ENCODE results near the gene GFAP.

GFAP gene

GRCh38 chr17:44894642-44895041 is 20.7 kb downstream of the GFAP start:
- no peak for DNase-seq

DNA sequence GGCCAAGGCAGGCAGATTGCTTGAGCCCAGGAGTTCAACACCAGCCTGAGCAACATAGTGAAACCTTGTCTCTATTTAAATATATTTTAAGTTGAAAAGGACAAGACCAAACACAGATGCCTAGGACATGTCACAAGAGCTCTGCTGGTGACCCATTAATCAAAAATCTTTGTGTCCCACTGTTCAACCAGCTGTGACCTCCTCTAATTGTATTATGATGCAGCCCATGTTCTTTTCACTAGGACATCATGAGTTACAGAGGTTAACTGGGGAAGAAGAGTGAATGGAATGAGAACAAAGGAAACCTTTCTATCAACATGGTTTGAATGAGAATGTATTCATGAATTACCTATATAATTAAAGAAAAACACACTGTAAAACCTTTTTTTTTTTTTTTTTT is 23.1 kb downstream of the GFAP start:
- DNase-seq: no peak

DNA sequence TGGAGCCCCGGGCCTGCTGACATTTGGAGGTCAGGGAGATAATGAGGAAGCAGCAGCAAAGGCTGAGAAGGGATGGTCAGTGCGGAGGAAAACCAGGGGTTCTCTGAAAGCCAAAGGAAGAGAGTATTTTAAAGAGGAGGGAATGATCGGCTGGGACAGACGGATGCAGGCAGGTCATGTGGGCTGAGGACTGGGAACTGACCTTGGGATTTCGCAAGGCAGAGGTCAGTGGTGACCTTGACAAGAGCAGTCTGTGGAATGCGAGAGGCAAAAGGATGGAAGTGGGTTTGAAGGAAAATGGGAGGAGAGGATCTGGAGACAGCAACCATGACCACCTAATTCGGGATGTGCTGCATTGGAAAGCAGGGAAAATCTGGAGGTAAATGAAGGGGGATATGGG is 26.3 kb downstream of the GFAP start:
- no peak for DNase-seq

DNA sequence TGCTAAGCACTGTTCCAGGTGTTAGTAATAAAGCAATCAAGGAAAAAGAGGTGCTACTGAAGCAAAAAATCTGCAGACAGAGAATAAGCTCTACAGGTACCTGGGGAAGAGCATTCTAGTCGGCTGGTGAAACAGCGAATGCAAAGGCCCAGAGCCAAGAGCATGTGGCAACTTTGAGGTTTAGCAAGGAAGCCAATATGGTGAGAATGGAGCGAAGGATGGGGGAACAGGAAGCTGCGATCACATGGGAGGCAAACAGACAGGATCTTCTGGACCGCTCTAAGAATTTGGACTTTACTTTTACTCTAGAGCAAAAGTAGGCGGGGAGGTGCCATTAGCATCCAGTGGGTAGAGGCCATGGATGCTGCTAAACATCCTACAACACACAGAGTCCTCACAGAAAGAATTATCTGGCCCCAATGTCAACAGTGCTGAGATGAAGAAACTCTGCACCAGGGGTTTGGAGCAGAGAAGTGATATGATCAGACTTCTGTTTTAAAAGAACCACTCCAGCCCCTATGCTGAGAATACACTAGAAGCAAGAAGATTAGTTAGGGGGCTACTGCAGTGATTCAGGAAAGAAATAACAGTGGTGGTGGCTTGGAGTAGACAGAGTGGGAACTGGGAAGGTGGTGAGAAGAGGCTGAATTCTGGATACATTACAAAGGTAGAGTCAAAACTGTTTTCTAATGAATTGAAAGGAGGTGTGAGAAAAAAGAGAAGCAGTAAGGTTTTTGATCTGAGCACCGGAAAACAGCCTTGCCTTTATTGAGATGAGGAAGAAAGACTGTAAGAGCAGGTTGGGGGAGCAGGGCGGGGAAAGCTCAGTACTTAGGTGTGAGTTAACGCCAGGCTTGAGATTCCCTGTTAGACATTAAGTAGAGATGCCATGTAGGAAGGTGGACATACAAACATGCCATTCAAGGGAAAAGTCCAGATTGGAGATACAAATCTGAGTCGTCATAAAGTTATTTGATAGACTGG is 27.0 kb downstream of the GFAP start:
- DNase-seq: peak; percentile 79

DNA sequence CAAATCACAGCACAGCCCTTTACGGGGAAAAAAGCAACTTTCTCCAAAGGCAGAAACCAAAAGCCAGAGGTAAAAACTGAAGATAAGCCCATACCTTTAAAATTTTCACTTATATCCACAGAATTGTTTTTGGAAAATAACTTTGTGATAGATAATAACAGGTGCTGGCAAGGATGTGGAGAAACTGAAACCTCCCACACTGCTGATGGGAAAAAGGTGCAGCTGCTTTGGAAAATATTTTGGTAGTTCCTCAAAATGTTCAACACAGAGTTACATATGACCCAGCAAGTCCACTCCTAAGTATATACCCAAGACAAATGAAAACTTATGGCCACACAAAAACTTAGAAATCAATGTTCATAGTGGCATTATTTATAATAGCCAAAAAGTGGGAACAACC is 28.3 kb downstream of the GFAP start:
- DNase-seq: peak; percentile 39

GRCh38 chr17:44884941-44885340 is 30.4 kb downstream of the GFAP start:
- DNase-seq: no peak

DNA sequence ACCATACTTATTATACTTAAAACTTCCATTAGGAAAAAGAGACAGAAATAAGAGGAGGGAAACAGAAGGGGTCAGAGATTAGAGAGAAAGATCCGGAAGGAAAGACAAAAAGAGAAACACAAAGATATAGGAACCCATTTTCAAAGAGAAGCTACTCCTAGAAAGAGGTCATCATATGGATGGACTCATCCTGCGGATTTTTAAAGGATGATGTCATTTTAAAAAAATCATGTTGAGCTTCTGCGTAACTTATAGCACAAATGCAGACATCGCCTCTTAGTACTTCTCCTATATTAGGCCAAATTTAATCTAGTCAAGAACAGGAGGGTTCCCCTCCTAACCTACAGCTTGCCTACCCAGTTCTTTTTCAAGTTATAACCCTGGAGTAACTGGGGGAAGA is 34.2 kb downstream of the GFAP start:
- no peak for DNase-seq

- no peak for DNase-seq
Observed at GRCh38 chr17:44880062-44880461, 35.2 kb downstream of the GFAP start.

DNA sequence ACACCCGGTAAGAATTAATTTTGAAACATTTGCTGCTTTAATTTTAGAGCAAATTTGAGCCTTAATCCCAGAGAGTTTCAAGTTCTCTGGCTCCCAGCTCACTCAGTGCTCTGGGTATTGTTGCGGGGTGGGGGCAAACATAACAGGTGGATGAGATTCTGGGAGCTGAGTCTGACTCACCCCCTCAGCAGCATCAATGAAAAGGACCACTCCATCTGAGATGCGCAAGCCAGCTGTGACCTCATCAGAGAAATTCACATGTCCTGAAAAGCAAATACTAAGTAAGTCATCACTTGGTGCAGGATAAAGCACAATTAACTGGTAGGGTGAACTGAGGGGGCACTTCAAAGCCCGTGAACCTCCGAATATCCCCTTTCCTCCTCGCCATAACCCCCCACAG is 35.9 kb downstream of the GFAP start:
- no peak for DNase-seq

DNA sequence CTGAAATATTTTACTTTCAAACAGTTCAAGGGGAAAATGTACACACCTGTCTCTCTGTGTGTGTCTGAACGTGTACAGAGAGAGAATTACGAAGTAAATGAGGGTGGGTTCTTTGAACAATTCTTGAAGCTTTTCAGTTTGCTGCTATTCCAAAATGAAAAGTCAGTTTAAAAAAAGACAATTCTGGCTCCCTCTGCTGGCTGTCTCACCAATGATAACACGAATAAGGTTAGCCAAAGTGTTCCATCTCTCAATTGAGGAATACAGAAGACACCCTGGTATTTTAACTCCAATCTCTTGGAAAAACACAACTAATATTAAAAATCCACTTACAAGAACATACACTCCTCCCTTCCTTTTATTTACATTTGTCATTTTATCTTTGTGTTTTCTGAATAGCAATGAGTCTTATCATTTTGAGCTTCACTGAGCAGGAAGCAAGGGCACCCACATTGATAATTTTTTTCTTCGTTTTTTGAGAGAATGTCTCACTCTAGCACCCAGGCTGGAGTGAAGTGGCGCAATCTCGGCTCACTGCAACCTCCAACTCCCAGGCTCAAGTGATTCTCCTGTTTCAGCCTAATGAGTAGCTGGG is 36.6 kb downstream of the GFAP start:
- peak; percentile 8 for DNase-seq

DNA sequence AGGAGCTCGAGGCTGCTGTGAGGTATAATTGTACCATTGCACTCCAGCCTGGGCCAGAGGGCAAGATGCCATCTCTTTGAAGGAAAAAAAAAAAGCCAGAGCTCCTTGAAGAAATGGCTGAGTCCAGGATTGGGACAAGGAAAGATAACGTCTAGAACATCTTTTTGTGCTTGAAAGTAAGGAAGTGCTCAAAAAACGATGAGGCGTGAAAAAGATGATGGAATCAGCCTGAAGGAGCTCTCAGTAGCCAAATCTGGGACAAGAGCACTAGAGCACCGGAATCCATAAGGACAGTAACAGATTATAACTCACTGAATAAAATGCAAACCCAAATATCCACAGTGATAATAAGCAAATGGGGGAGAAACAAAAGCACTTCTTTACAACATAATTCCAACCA is 38.2 kb downstream of the GFAP start:
- DNase-seq: no peak

GRCh38 chr17:44875761-44876160 is 39.5 kb downstream of the GFAP start:
- DNase-seq: no peak

GRCh38 chr17:44872131-44872768 is 43.0 kb downstream of the GFAP start:
- no peak for DNase-seq

- DNase-seq: no peak
Observed at GRCh38 chr17:44871556-44871955, 43.7 kb downstream of the GFAP start.

- DNase-seq: no peak
Observed at GRCh38 chr17:44867841-44868240, 47.5 kb downstream of the GFAP start.

GRCh38 chr17:44865931-44866330 is 49.4 kb downstream of the GFAP start:
- no peak for DNase-seq

DNA sequence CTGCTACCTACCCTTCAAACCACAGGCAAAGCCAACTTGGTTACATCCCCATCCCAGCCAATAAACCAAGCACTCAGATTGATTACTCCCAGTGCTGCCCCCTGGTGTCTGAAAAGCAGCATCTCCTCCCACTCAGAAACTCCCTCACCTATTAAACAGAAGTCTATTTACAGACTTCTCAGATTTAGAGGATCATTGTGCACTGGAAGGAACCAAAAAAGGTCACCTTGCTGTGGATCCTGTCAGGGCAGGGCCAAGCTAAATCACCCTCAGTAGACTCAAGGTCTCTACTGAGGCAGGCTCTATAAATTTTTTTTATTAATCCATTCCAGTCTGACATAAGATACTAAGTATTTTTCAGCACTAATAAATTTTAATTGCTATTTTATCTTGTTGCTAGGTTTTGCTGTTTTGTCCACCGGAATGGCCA is 50.1 kb downstream of the GFAP start:
- DNase-seq: peak; percentile 28

DNA sequence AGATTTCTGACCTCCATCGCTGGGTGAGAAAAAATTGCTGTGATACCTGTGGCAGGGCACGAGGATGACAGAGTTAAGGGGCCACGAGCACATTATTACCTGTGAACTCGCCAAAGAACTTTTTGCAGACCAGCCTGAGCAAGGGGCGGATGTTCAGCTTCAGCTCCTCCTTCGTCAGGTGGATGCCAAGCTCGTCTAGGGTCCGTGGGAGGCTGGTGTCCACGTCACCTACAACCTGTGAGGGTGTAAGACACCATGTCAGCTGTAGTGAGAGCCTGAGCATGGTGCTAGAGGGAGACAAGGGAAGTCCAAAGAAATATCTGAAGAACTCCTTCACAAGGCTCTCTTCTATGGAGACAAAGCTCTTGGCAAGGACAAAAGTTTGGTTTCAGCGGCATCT is 50.5 kb downstream of the GFAP start:
- no peak for DNase-seq

GRCh38 chr17:44863061-44863918 is 52.0 kb downstream of the GFAP start:
- DNase-seq: no peak

- DNase-seq: no peak
Observed at GRCh38 chr17:44862278-44862914, 52.9 kb downstream of the GFAP start.

DNA sequence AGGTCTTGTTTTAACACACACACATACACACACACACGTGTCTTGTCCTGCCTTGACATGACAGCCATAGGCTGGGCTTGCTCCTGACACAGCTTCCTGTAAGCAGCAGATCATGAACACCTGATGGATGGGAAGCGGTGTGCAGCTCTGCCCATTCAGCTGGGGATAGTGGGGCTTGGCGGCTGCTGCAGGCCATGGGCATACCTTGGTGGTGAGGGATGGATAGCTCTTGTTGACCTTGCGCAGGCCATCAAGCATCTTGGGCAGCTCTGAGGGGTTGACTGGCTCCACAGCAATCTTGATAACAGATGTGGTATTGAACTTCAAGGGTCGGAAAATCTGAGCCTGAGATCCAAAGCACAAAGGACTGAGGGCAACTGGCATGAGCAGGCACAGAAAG is 55.6 kb downstream of the GFAP start:
- DNase-seq: no peak

DNA sequence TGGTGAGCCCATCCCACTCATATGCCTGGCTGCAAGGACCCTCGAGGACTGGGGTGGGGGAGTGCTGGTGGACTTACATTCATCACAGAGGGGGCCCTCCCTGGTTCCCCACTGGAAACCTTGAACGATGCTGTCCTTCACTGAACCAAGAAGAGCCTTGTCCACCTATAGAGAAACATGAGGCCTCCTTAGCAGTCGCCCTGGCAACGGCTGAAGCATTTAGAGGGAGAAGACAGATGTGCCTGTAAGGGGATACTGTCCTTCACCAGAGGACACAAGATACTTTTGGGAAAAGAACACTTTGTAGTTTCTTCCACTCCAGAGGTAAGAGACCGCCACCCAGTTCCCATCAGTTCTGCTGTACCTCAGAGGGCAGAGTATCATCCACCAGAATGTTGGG is 61.1 kb downstream of the GFAP start:
- DNase-seq: no peak
